H1 (cell line): Measurements from ENCODE around the gene SMAP1. TPM values are rescaled to one million over a fixed set of nuclear protein-coding genes. Genes with fewer than 3 reads are reported as not detected.

Experiments used
- ASH2L ChIP-seq: fragments of 200-600, 300-600 bp; sonication (generic); IDR thresholded peaks from one replicate; pipeline ENCODE4 v1.7.1; 2017; ENCODE audit warnings: low read length
- POU5F1 ChIP-seq: IDR thresholded peaks from 2 replicates; pipeline ENCODE4 v1.6.1; 2011; ENCODE audit warnings: low read depth, mild to moderate bottlenecking, low read length, moderate library complexity
- RNF2 ChIP-seq: fragments of 200-900, 300-1000 bp; sonication (generic); IDR thresholded peaks from 2 replicates; pipeline ENCODE4 v1.7.1; 2016; ENCODE audit warnings: borderline replicate concordance, low read depth, mild to moderate bottlenecking, antibody characterized with exemption, low read length; ENCODE audit not compliant: poor library complexity, severe bottlenecking; ENCODE audit errors: missing control alignments
- SIRT6 ChIP-seq: IDR thresholded peaks from one replicate; pipeline ENCODE4 v1.7.1; 2012; ENCODE audit warnings: low read length, inconsistent platforms
- SP1 ChIP-seq: IDR thresholded peaks from 2 replicates; pipeline ENCODE4 v1.6.1; 2011; ENCODE audit warnings: low read depth, low read length
- SP4 ChIP-seq: IDR thresholded peaks from 2 replicates; pipeline ENCODE4 v1.6.1; 2012; ENCODE audit warnings: low read length, inconsistent platforms
- polyA plus RNA-seq, 7 experiments: library from polyadenylated mRNA; depleted of rRNA in 3 of 7; stranded (reverse) in 5 of 7; unstranded in 2 of 7; fragments of >200 nt in 5 of 7; fragments of 200-250 nt in 2 of 7; gene quantifications; 1 replicate in 5 of 7; 2 replicates in 1 of 7; 4 replicates in 1 of 7; pipeline versions ENCODE4 v1.2.1 to v1.2.3, GENCODE V29; 2011 to 2013; ENCODE audit warnings: missing spikeins in 2 of 7, mixed read lengths in 2 of 7
- total RNA-seq: library from RNA; stranded (reverse); fragmentation: NEBNext Ultra II Directional; extraction: Animal tissue kit (Norgen Biotek cat#: 25700); gene quantifications from 2 replicates; pipeline ENCODE4 v1.2.1, GENCODE V29; 2021
- TF ChIP-seq, protein P1 (sequence below): fragments of 300-600 bp; sonication (generic); IDR thresholded peaks from 2 replicates; pipeline ENCODE4 v1.7.1; 2012; ENCODE audit warnings: low read length, moderate library complexity, mild to moderate bottlenecking, inconsistent platforms; ENCODE audit not compliant: insufficient replicate concordance
- TF ChIP-seq, protein P2 (sequence below): IDR thresholded peaks from 2 replicates; pipeline ENCODE4 v1.6.1; 2012; ENCODE audit warnings: low read length, inconsistent platforms

Gene SMAP1
- total and polyA plus RNA-seq, 2 of the 8 experiments (the other 6 are each of a cell fraction or from before 2014, with no cell fraction given), result 18.8 to 32.4 TPM

DNA sequence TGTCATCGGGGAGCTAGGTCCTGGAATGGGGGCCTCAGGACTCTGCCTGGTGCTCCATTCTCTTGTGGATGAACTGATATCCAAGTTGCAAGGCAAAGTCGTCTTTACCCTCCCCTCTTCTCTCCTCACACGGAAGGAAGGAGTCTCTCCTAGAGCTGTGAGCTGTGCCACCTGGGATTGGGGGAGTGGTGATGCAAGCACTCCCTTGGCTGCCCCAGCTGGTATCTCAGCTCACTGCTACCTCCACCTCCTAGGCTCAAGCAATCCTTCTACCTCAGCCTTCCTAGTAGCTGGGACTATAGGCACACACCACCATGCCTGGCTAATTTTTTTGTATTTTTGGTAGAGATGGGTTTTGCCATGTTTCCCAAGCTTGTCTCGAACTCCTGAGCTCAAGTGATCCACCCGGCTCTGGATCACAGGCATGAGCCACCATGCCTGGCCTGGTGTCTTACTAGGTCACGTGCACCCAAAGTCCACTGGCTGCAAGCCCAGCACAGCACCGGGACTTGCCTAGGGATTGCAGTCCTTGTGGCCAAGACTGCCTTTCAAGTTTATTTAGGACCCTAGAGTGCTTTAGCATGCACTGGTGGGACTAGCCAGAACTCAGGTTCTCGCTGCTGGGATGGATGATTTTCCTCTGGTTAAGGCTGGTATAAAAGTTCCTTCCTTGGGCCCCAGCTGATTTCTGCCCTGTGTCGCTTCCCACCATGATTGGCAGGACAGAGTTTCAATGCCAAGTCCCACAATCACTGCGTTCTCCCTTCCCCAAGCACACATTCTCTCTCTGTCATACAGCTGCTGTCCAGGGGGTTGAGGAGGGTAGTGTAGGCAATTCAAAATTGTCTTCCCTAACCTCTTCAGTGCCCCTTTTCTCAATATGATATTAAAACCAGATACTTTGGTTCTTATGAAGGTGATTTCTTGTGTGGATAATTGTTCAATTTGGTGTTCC, 33.5 kb downstream of the SMAP1 start (continued):
- TF ChIP-seq, protein P1, sequence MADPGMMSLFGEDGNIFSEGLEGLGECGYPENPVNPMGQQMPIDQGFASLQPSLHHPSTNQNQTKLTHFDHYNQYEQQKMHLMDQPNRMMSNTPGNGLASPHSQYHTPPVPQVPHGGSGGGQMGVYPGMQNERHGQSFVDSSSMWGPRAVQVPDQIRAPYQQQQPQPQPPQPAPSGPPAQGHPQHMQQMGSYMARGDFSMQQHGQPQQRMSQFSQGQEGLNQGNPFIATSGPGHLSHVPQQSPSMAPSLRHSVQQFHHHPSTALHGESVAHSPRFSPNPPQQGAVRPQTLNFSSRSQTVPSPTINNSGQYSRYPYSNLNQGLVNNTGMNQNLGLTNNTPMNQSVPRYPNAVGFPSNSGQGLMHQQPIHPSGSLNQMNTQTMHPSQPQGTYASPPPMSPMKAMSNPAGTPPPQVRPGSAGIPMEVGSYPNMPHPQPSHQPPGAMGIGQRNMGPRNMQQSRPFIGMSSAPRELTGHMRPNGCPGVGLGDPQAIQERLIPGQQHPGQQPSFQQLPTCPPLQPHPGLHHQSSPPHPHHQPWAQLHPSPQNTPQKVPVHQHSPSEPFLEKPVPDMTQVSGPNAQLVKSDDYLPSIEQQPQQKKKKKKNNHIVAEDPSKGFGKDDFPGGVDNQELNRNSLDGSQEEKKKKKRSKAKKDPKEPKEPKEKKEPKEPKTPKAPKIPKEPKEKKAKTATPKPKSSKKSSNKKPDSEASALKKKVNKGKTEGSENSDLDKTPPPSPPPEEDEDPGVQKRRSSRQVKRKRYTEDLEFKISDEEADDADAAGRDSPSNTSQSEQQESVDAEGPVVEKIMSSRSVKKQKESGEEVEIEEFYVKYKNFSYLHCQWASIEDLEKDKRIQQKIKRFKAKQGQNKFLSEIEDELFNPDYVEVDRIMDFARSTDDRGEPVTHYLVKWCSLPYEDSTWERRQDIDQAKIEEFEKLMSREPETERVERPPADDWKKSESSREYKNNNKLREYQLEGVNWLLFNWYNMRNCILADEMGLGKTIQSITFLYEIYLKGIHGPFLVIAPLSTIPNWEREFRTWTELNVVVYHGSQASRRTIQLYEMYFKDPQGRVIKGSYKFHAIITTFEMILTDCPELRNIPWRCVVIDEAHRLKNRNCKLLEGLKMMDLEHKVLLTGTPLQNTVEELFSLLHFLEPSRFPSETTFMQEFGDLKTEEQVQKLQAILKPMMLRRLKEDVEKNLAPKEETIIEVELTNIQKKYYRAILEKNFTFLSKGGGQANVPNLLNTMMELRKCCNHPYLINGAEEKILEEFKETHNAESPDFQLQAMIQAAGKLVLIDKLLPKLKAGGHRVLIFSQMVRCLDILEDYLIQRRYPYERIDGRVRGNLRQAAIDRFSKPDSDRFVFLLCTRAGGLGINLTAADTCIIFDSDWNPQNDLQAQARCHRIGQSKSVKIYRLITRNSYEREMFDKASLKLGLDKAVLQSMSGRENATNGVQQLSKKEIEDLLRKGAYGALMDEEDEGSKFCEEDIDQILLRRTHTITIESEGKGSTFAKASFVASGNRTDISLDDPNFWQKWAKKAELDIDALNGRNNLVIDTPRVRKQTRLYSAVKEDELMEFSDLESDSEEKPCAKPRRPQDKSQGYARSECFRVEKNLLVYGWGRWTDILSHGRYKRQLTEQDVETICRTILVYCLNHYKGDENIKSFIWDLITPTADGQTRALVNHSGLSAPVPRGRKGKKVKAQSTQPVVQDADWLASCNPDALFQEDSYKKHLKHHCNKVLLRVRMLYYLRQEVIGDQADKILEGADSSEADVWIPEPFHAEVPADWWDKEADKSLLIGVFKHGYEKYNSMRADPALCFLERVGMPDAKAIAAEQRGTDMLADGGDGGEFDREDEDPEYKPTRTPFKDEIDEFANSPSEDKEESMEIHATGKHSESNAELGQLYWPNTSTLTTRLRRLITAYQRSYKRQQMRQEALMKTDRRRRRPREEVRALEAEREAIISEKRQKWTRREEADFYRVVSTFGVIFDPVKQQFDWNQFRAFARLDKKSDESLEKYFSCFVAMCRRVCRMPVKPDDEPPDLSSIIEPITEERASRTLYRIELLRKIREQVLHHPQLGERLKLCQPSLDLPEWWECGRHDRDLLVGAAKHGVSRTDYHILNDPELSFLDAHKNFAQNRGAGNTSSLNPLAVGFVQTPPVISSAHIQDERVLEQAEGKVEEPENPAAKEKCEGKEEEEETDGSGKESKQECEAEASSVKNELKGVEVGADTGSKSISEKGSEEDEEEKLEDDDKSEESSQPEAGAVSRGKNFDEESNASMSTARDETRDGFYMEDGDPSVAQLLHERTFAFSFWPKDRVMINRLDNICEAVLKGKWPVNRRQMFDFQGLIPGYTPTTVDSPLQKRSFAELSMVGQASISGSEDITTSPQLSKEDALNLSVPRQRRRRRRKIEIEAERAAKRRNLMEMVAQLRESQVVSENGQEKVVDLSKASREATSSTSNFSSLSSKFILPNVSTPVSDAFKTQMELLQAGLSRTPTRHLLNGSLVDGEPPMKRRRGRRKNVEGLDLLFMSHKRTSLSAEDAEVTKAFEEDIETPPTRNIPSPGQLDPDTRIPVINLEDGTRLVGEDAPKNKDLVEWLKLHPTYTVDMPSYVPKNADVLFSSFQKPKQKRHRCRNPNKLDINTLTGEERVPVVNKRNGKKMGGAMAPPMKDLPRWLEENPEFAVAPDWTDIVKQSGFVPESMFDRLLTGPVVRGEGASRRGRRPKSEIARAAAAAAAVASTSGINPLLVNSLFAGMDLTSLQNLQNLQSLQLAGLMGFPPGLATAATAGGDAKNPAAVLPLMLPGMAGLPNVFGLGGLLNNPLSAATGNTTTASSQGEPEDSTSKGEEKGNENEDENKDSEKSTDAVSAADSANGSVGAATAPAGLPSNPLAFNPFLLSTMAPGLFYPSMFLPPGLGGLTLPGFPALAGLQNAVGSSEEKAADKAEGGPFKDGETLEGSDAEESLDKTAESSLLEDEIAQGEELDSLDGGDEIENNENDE, result no peak
- TF ChIP-seq RNF2 (no peak), SP4 (no peak), ASH2L (no peak), SP1 (no peak), POU5F1 (no peak), SIRT6 (no peak)
- TF ChIP-seq, protein P2, sequence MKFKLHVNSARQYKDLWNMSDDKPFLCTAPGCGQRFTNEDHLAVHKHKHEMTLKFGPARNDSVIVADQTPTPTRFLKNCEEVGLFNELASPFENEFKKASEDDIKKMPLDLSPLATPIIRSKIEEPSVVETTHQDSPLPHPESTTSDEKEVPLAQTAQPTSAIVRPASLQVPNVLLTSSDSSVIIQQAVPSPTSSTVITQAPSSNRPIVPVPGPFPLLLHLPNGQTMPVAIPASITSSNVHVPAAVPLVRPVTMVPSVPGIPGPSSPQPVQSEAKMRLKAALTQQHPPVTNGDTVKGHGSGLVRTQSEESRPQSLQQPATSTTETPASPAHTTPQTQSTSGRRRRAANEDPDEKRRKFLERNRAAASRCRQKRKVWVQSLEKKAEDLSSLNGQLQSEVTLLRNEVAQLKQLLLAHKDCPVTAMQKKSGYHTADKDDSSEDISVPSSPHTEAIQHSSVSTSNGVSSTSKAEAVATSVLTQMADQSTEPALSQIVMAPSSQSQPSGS, result no peak
